Measurements from ENCODE around the gene GPC4.

DNA sequence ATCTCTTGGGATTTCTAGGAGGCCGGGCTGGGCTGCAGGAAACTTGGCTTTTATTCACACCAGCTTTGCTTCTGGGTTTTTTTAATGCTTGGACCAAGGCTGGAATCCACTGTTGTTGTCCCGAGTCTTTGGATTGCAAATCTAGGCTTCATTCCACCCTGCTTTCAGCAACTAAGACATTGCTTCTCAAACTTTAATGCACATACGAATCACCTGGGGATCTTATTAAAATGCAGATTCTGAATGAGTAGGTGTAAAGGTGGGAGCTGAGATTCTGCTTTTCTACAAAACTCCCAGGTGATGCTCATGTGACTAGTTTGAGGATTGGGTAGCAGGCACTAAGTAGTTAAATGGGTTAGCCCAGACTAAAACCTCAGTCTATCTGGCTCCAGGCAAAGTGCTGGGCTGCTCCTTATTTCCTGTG lies 39.2 kb upstream of the GPC4 start:
- TF ChIP-seq CTCF (IDR thresholded peaks at IDR 0.05; ENCODE audit: extremely low read depth in 1 of 2, insufficient read depth in 1 of 2, low read depth in 1 of 2, low read length in 2 of 2) (no peak), EZH2 (IDR thresholded peaks at IDR 0.05; ENCODE audit: borderline replicate concordance, low read depth, low read length, severe bottlenecking) (no peak), POLR2A (IDR thresholded peaks at IDR 0.05; ENCODE audit: low read depth, low read length) (no peak), FOS (IDR thresholded peaks at IDR 0.05; ENCODE audit: borderline replicate concordance, insufficient read depth, low read length) (no peak), JUN (IDR thresholded peaks at IDR 0.05; ENCODE audit: borderline replicate concordance, insufficient read depth, insufficient read length, low read depth) (no peak)

Data from endothelial cell of umbilical vein (primary cell).